GM12872 (cell line): ENCODE data around the gene P2RY6.

Source experiments
- CTCF ChIP-seq: IDR thresholded peaks from 3 replicates; pipeline ENCODE4 v1.5.1; 2011; ENCODE audit warnings: low read depth, mild to moderate bottlenecking, low read length, moderate library complexity; ENCODE audit not compliant: insufficient read depth

P2RY6 gene

GRCh38 chr11:73288873-73289707, 17.0 kb downstream of the P2RY6 start:
- peak; percentile 98 for TF ChIP-seq CTCF

- no peak for TF ChIP-seq CTCF
Observed at GRCh38 chr11:73290536-73290935, 18.4 kb downstream of the P2RY6 start.

- no peak for TF ChIP-seq CTCF
Observed at GRCh38 chr11:73291196-73291595, 19.1 kb downstream of the P2RY6 start.

GRCh38 chr11:73291781-73292524, 19.8 kb downstream of the P2RY6 start:
- TF ChIP-seq CTCF = no peak

- no peak for TF ChIP-seq CTCF
Observed at GRCh38 chr11:73292525-73292894, 20.4 kb downstream of the P2RY6 start.

- no peak for TF ChIP-seq CTCF
Observed at GRCh38 chr11:73293356-73293936, 21.3 kb downstream of the P2RY6 start.

GRCh38 chr11:73294604-73295003, 22.5 kb downstream of the P2RY6 start:
- no peak for TF ChIP-seq CTCF
